Natural killer cell treated with Interleukin-12 subunit alpha and Interleukin-12 subunit beta and Interleukin-15 and Interleukin-18, amount 100 ng/mL, for 72 hours (primary cell): ENCODE results near the gene TRAPPC4. TPM values are rescaled to one million over a fixed set of nuclear protein-coding genes. Genes with fewer than 3 reads are reported as not detected.
"Not testable (repeated sequence)": the region's sequence is repeated elsewhere in the genome, so short reads cannot be mapped to it uniquely, and the experiment has no call there.

Source experiments
- ATAC-seq, 2 donors: fragments of 150-1000 bp; cut with Tn5 transposase in 1 of 2; sonication (Bioruptor Pico), chemical (Tn5 transposase) in 1 of 2; 2 replicates each; pipeline ENCODE4 v1.10.0; 2021
- DNase-seq: peaks from one replicate; pipeline ENCODE4 v3.0.0; 2022; ENCODE audit warnings: low spot score
- H3K27ac Mint-ChIP-seq, 2 donors: 1 replicate in 1 of 2; 2 replicates in 1 of 2; pipeline ENCODE4 v1.8.0; 2022; ENCODE audit warnings: mixed read lengths in 2 of 2, mild to moderate bottlenecking in 1 of 2, moderate library complexity in 1 of 2
- H3K27me3 Mint-ChIP-seq, 2 donors: 1 replicate in 1 of 2; 2 replicates in 1 of 2; pipeline ENCODE4 v1.8.0; 2022; ENCODE audit warnings: mixed read lengths in 2 of 2
- H3K36me3 Mint-ChIP-seq: one replicate; pipeline ENCODE4 v1.8.0; 2022; ENCODE audit warnings: mixed read lengths
- H3K4me1 Mint-ChIP-seq, 2 donors: 1 replicate in 1 of 2; 2 replicates in 1 of 2; pipeline ENCODE4 v1.8.0; 2022; ENCODE audit warnings: low read depth in 2 of 2, mixed read lengths in 2 of 2, mild to moderate bottlenecking in 1 of 2
- H3K4me3 Mint-ChIP-seq: one replicate; pipeline ENCODE4 v1.8.0; 2022; ENCODE audit warnings: mixed read lengths
- H3K9me3 Mint-ChIP-seq: 2 replicates; pipeline ENCODE4 v1.8.0; 2022; ENCODE audit warnings: mixed read lengths
- total RNA-seq, 2 donors: library from RNA; stranded (reverse); gene quantifications; one replicate each; pipeline ENCODE4 v1.2.3, GENCODE V29; 2022

Gene TRAPPC4
- total RNA-seq, 2 donors from 2014 or later: 76.3 to 82.3 TPM

GRCh38 chr11:119031912-119032280 lies 13.3 kb downstream of the TRAPPC4 start:
- H3K27me3 Mint-ChIP-seq: no peaks in the 10 kb centered on the region
- DNase-seq (no peak), ATAC-seq (no peak)
- H3K9me3 Mint-ChIP-seq: no peaks in the 10 kb centered on the region
- H3K4me1 Mint-ChIP-seq: peaks cover 8 to 18% of the 10 kb centered on the region in 2 donors
- H3K4me3 Mint-ChIP-seq: no peak overlapping the region
- peak overlapping the region in 1 of 2 donors; percentile 9 for H3K27ac Mint-ChIP-seq
- H3K36me3 Mint-ChIP-seq: no peaks in the 10 kb centered on the region

GRCh38 chr11:119033421-119033820 lies 14.9 kb downstream of the TRAPPC4 start:
- not testable (repeated sequence) for H3K36me3 Mint-ChIP-seq, H3K9me3 Mint-ChIP-seq

DNA sequence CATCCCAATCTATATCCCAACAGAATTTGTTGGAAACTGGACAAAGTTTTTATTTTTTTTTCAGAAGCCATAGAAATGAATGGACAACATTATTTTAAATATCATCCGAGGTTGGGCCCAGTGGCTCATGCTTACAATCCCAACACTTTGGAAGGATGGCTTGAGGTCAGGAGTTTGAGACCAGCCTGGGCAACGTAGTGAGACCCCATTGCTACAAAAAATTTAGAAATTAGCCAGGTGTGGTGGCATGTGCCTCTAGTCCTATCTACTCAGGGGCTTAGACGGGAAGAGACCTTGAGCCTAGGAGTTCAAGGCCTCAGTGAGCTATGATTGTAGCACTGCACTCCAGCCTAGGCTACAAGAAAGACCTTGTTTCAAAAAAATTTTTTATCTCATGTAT lies 16.2 kb downstream of the TRAPPC4 start:
- H3K27ac Mint-ChIP-seq: no peak overlapping the region
- no peak for ATAC-seq
- no peaks in the 10 kb centered on the region for H3K36me3 Mint-ChIP-seq
- H3K9me3 Mint-ChIP-seq: no peaks in the 10 kb centered on the region
- H3K4me3 Mint-ChIP-seq: no peak overlapping the region
- DNase-seq: no peak
- peaks cover 2 to 4% of the 10 kb centered on the region in 2 donors for H3K4me1 Mint-ChIP-seq
- no peaks in the 10 kb centered on the region for H3K27me3 Mint-ChIP-seq

More at GRCh38 chr11:119033421-119033820, 14.9 kb downstream of the TRAPPC4 start:
- H3K27ac Mint-ChIP-seq, DNase-seq, ATAC-seq, H3K27me3 Mint-ChIP-seq, H3K4me3 Mint-ChIP-seq: not testable (repeated sequence)
- H3K4me1 Mint-ChIP-seq: peaks cover 8 to 14% of the 10 kb centered on the region in 2 donors

- H3K9me3 Mint-ChIP-seq: no peaks in the 10 kb centered on the region
- ATAC-seq (no peak), DNase-seq (no peak)
- H3K27ac Mint-ChIP-seq: no peak overlapping the region
- H3K4me1 Mint-ChIP-seq: peaks cover 0 to 5% of the 10 kb centered on the region in 2 donors
- H3K36me3 Mint-ChIP-seq: no peaks in the 10 kb centered on the region
- no peaks in the 10 kb centered on the region for H3K27me3 Mint-ChIP-seq
- H3K4me3 Mint-ChIP-seq: no peak overlapping the region
Observed at GRCh38 chr11:119038884-119039283, 20.3 kb downstream of the TRAPPC4 start.

- not testable (repeated sequence) for H3K4me3 Mint-ChIP-seq, H3K9me3 Mint-ChIP-seq, H3K27ac Mint-ChIP-seq, DNase-seq, H3K4me1 Mint-ChIP-seq, H3K27me3 Mint-ChIP-seq, ATAC-seq, H3K36me3 Mint-ChIP-seq
Observed at GRCh38 chr11:119039471-119039870, 20.9 kb downstream of the TRAPPC4 start.

- Mint-ChIP-seq H3K4me3 (no peak overlapping the region), H3K4me1 (peaks cover 0 to 5% of the 10 kb centered on the region in 2 donors), H3K27ac (no peak overlapping the region), H3K27me3 (no peaks in the 10 kb centered on the region), H3K36me3 (no peaks in the 10 kb centered on the region), H3K9me3 (no peaks in the 10 kb centered on the region)
- no peak for DNase-seq
- ATAC-seq: peak in 1 of 2 donors; percentile 65
Observed at GRCh38 chr11:119041821-119042514, 23.4 kb downstream of the TRAPPC4 start.

- H3K9me3 Mint-ChIP-seq: no peaks in the 10 kb centered on the region
- H3K27me3 Mint-ChIP-seq: no peaks in the 10 kb centered on the region
- H3K4me1 Mint-ChIP-seq: peaks cover 4 to 5% of the 10 kb centered on the region in 2 donors
- H3K36me3 Mint-ChIP-seq: peaks cover 6% of the 10 kb centered on the region
- no peak overlapping the region for H3K27ac Mint-ChIP-seq
- H3K4me3 Mint-ChIP-seq: no peak overlapping the region
- no peak for ATAC-seq
- DNase-seq: no peak
Observed at GRCh38 chr11:119042927-119043326, 24.4 kb downstream of the TRAPPC4 start.

- DNase-seq (no peak), ATAC-seq (no peak)
- no peak overlapping the region for H3K27ac Mint-ChIP-seq
- no peaks in the 10 kb centered on the region for H3K9me3 Mint-ChIP-seq
- H3K27me3 Mint-ChIP-seq: no peaks in the 10 kb centered on the region
- peaks cover 14% of the 10 kb centered on the region for H3K36me3 Mint-ChIP-seq
- H3K4me1 Mint-ChIP-seq: peaks cover 12 to 13% of the 10 kb centered on the region in 2 donors
- no peak overlapping the region for H3K4me3 Mint-ChIP-seq
Observed at GRCh38 chr11:119044708-119045107, 26.1 kb downstream of the TRAPPC4 start.

- H3K9me3 Mint-ChIP-seq: no peaks in the 10 kb centered on the region
- ATAC-seq: no peak
- DNase-seq: no peak
- H3K4me3 Mint-ChIP-seq: no peak overlapping the region
- H3K27me3 Mint-ChIP-seq: no peaks in the 10 kb centered on the region
- peaks cover 14 to 20% of the 10 kb centered on the region in 2 donors for H3K4me1 Mint-ChIP-seq
- peaks cover 17% of the 10 kb centered on the region for H3K36me3 Mint-ChIP-seq
- no peak overlapping the region for H3K27ac Mint-ChIP-seq
Observed at GRCh38 chr11:119046489-119046888, 27.9 kb downstream of the TRAPPC4 start.

- ATAC-seq (no peak), DNase-seq (no peak)
- H3K36me3 Mint-ChIP-seq: peaks cover 17% of the 10 kb centered on the region
- H3K27me3 Mint-ChIP-seq: no peaks in the 10 kb centered on the region
- H3K4me3 Mint-ChIP-seq: no peak overlapping the region
- no peaks in the 10 kb centered on the region for H3K9me3 Mint-ChIP-seq
- H3K4me1 Mint-ChIP-seq: peaks cover 14 to 20% of the 10 kb centered on the region in 2 donors
- no peak overlapping the region for H3K27ac Mint-ChIP-seq
Observed at GRCh38 chr11:119047205-119047604, 28.6 kb downstream of the TRAPPC4 start.

DNA sequence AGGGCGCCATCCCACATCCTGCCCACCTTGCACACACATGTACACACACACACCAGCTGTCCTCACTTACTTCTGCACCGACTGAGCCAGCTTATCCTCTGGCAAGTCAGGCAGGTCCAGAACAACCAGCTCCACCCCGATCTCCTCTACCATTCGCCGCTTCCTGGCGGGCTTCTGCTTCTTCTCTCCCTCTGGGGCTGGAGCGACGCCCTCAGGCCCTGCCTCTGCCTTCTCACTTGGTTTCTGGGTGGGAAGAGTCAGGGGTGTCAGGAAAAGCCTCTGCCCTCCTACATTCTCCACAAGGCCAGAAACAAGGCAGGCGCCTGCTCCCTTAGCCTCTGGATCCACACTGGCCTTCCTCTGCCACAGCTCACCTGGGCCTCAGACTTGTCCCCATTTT lies 30.1 kb downstream of the TRAPPC4 start:
- no peak overlapping the region for H3K4me3 Mint-ChIP-seq
- peaks cover 27% of the 10 kb centered on the region for H3K36me3 Mint-ChIP-seq
- H3K9me3 Mint-ChIP-seq: no peaks in the 10 kb centered on the region
- H3K4me1 Mint-ChIP-seq: peaks cover 23 to 31% of the 10 kb centered on the region in 2 donors
- no peak for DNase-seq
- ATAC-seq: no peak
- no peaks in the 10 kb centered on the region for H3K27me3 Mint-ChIP-seq
- peak overlapping the region in 1 of 2 donors; percentile 29 for H3K27ac Mint-ChIP-seq

DNA sequence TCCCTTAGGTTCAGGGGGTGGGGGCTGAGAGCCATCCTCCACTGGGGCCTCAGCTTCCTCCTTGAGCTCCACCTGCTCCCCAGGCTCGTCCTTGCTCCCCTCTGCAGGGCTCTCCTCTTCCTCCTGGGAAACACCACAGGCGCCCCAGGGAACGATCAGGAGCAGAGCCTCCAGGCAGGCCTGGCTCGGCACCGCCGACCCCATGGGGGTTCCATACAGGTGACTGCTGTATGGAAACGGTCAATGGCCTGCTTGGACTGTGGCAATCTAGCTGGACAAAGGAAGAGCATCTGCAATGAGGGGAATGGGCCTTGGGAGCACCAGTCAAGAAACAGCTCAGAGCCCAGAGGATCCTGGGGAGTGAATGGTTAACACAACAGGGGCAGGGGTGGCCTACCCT lies 30.5 kb downstream of the TRAPPC4 start:
- H3K27ac Mint-ChIP-seq: peak overlapping the region in 1 of 2 donors; percentile 29
- H3K9me3 Mint-ChIP-seq: no peaks in the 10 kb centered on the region
- H3K4me3 Mint-ChIP-seq: no peak overlapping the region
- ATAC-seq: no peak
- DNase-seq: peak; percentile 6
- H3K27me3 Mint-ChIP-seq: no peaks in the 10 kb centered on the region
- peaks cover 31% of the 10 kb centered on the region for H3K36me3 Mint-ChIP-seq
- H3K4me1 Mint-ChIP-seq: peaks cover 25 to 35% of the 10 kb centered on the region in 2 donors

DNA sequence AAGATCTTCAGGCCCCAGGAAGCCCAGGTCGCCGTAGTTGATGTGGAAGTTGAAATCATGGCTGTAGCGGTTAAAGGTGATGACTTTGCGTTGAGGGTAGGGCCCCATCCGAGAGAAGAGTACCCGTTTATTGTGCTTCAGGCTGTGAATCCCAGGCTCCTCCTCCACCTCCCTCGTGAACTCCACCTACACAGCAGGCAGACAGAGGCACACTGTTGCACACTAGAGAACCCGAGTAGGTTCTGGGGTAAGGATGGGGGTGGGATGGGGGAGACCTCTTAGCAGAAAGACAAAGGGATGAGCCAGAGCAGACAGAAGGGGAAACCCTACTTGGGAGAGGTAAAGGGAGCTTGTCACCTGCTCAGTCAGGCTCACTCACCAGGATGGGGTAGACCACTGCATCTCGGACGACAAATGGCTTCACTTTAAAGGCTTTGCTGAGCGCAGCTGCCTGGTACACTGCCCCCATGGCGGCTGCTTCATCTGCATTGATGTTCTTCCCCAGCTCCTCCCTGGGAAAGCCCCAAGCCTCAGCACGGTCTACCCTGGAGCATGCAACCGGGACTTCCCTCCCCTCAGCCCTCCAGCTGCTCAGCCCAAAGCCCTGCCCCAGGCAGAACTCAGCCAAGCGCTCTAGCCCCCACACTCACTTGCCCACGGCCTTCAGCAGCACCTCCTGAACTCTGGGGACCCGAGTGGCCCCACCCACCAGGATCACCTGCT lies 33.0 kb downstream of the TRAPPC4 start:
- peak overlapping the region in 1 of 2 donors; percentile 51 for H3K27ac Mint-ChIP-seq
- no peaks in the 10 kb centered on the region for H3K9me3 Mint-ChIP-seq
- H3K36me3 Mint-ChIP-seq: peaks cover 39% of the 10 kb centered on the region
- DNase-seq (no peak), ATAC-seq (peak in 1 of 2 donors; percentile 20)
- H3K27me3 Mint-ChIP-seq: no peaks in the 10 kb centered on the region
- H3K4me3 Mint-ChIP-seq: no peak overlapping the region
- peaks cover 40 to 52% of the 10 kb centered on the region in 2 donors for H3K4me1 Mint-ChIP-seq

DNA sequence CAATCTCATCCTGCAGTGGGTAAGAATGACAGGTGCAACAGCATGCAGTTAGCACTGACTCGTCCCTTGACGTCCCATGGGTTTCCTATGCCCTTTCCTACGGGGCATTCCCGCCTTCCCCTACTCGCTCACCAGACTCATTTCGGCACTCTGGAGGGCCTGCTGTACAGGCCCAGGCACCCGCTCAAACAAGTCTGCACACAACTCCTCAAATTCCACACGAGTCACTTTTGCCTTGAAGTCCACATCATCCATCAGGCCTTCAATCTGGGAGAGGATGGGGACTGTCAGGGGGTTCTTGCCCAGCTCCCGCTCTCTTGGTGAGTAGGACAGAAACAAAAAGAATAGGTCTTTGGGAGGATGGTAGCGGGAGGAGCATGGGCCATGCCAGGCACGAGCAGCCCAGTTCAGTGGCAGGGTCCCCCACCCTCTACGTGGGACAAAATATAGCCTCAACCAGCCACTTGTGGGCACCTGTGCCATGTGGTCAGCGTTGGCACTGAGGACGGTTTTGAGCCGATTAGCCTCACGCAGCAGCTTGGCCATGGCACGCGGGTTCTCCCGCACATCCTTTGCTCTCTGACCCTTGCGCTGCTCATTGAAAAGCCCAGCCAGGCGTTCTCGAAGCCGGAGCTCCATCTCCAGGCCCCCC lies 33.7 kb downstream of the TRAPPC4 start:
- H3K4me3 Mint-ChIP-seq: no peak overlapping the region
- no peaks in the 10 kb centered on the region for H3K9me3 Mint-ChIP-seq
- peaks cover 36% of the 10 kb centered on the region for H3K36me3 Mint-ChIP-seq
- ATAC-seq (no peak), DNase-seq (no peak)
- H3K27me3 Mint-ChIP-seq: no peaks in the 10 kb centered on the region
- H3K4me1 Mint-ChIP-seq: peaks cover 39 to 52% of the 10 kb centered on the region in 2 donors
- H3K27ac Mint-ChIP-seq: peak overlapping the region in 1 of 2 donors; percentile 51
